Esophagus muscularis mucosa (tissue), 4 donors: ENCODE results near the gene ULBP1.
"Not testable (repeated sequence)": the region's sequence is repeated elsewhere in the genome, so short reads cannot be mapped to it uniquely, and the experiment has no call there.

Source experiments
- EP300 ChIP-seq: sonication (generic); formaldehyde crosslinking; IDR thresholded peaks from one replicate; pipeline ENCODE4 v1.6.1; 2017; ENCODE audit warnings: antibody characterized with exemption
- POLR2A ChIP-seq: fragments of 450-650 bp; IDR thresholded peaks from one replicate; pipeline ENCODE4 v1.6.1; 2017; ENCODE audit warnings: antibody characterized with exemption, moderate library complexity, mild to moderate bottlenecking, low read depth
- POLR2AphosphoS5 ChIP-seq, 2 donors: sonication (generic); formaldehyde crosslinking; IDR thresholded peaks; one replicate each; pipeline ENCODE4 v1.6.1; 2017; ENCODE audit warnings: antibody characterized with exemption in 2 of 2
- TF ChIP-seq, protein P1 (sequence below), 3 experiments: fragments of 200-600 bp in 2 of 3; fragments of 450-650 bp in 1 of 3; sonication (generic) in 2 of 3; IDR thresholded peaks; one replicate each; pipeline ENCODE4 v1.5.1; 2017 to 2019; ENCODE audit warnings: antibody characterized with exemption in 3 of 3, mild to moderate bottlenecking in 2 of 3, moderate library complexity in 1 of 3

DNA sequence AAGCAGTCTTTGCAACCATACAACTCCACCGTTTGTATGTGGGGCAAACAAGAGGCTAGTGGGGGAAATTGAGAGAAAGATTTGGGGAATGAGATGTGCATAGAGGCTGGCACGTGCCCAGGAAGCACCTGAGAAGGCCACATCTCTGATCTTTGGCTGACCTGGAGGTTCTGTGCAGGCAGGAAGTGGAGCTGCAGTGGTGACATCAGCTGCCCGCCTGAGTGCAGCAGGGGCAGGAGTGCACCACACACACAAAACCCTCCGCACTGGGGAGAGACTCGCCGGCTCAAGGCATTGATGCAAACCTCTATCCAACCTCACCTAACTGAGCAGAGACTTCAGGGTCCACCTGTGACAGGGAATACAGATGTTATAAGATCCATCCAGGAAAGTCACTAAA lies 10.7 kb downstream of the ULBP1 start:
- not testable (repeated sequence) for TF ChIP-seq EP300; POLR2A; POLR2AphosphoS5 (IDR thresholded peaks at IDR 0.05)
- TF ChIP-seq, protein P1, sequence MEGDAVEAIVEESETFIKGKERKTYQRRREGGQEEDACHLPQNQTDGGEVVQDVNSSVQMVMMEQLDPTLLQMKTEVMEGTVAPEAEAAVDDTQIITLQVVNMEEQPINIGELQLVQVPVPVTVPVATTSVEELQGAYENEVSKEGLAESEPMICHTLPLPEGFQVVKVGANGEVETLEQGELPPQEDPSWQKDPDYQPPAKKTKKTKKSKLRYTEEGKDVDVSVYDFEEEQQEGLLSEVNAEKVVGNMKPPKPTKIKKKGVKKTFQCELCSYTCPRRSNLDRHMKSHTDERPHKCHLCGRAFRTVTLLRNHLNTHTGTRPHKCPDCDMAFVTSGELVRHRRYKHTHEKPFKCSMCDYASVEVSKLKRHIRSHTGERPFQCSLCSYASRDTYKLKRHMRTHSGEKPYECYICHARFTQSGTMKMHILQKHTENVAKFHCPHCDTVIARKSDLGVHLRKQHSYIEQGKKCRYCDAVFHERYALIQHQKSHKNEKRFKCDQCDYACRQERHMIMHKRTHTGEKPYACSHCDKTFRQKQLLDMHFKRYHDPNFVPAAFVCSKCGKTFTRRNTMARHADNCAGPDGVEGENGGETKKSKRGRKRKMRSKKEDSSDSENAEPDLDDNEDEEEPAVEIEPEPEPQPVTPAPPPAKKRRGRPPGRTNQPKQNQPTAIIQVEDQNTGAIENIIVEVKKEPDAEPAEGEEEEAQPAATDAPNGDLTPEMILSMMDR (IDR thresholded peaks at IDR 0.05), result not testable (repeated sequence)
